Nephron (organoid): ENCODE data around the gene GNAZ.

Experiments used
- H3K27ac Mint-ChIP-seq, 3 experiments: 2 replicates each; pipeline ENCODE4 v1.8.0; 2020; ENCODE audit warnings: mixed read lengths in 3 of 3, mild to moderate bottlenecking in 2 of 3, moderate library complexity in 1 of 3
- H3K27me3 Mint-ChIP-seq: 2 replicates; pipeline ENCODE4 v1.8.0; 2021; ENCODE audit warnings: low read depth, mild to moderate bottlenecking, moderate library complexity, mixed read lengths
- H3K36me3 Mint-ChIP-seq: 2 replicates; pipeline ENCODE4 v1.8.0; 2020; ENCODE audit warnings: low read depth, mixed read lengths
- H3K4me1 Mint-ChIP-seq: 2 replicates; pipeline ENCODE4 v1.8.0; 2020; ENCODE audit warnings: mixed read lengths
- H3K4me3 Mint-ChIP-seq, 3 experiments: 2 replicates each; pipeline ENCODE4 v1.8.0; 2020; ENCODE audit warnings: mild to moderate bottlenecking in 3 of 3, mixed read lengths in 3 of 3, moderate library complexity in 2 of 3
- H3K9me3 Mint-ChIP-seq: 2 replicates; pipeline ENCODE4 v1.8.0; 2020; ENCODE audit warnings: mixed read lengths
- CTCF ChIP-seq, 3 experiments: fragments of 200-600 bp; sonication (generic); IDR thresholded peaks; one replicate each; pipeline ENCODE4 v1.5.0; 2021; ENCODE audit warnings: antibody characterized with exemption in 3 of 3; ENCODE audit not compliant: unreplicated experiment in 3 of 3

The GNAZ gene

GRCh38 chr22:23066200-23067022, 3.9 kb upstream of the GNAZ start:
- no peaks in the 10 kb centered on the region for H3K36me3 Mint-ChIP-seq

GRCh38 chr22:23067023-23067650, 3.2 kb upstream of the GNAZ start:
- H3K4me1 Mint-ChIP-seq: peaks cover 13% of the 10 kb centered on the region
- H3K36me3 Mint-ChIP-seq: no peaks in the 10 kb centered on the region
- peaks cover 52% of the 10 kb centered on the region for H3K27me3 Mint-ChIP-seq
- no peak overlapping the region for H3K4me3 Mint-ChIP-seq
- no peak for TF ChIP-seq CTCF (IDR thresholded peaks at IDR 0.05; ENCODE audit: unreplicated experiment in 3 of 3)
- H3K9me3 Mint-ChIP-seq: no peaks in the 10 kb centered on the region
- H3K27ac Mint-ChIP-seq: no peak overlapping the region

More at GRCh38 chr22:23066200-23067022, 3.9 kb upstream of the GNAZ start:
- Mint-ChIP-seq H3K27ac (no peak overlapping the region), H3K4me1 (peaks cover 5% of the 10 kb centered on the region), H3K27me3 (peaks cover 45% of the 10 kb centered on the region), H3K9me3 (no peaks in the 10 kb centered on the region), H3K4me3 (peak overlapping the region in 1 of 3 experiments; percentile 18)
- TF ChIP-seq CTCF (IDR thresholded peaks at IDR 0.05; ENCODE audit: unreplicated experiment in 3 of 3): no peak

- H3K4me1 Mint-ChIP-seq: peaks cover 17% of the 10 kb centered on the region
- H3K27me3 Mint-ChIP-seq: peaks cover 56% of the 10 kb centered on the region
- TF ChIP-seq CTCF (IDR thresholded peaks at IDR 0.05; ENCODE audit: unreplicated experiment in 3 of 3): no peak
- no peaks in the 10 kb centered on the region for H3K36me3 Mint-ChIP-seq
- no peak overlapping the region for H3K4me3 Mint-ChIP-seq
- H3K27ac Mint-ChIP-seq: no peak overlapping the region
- no peaks in the 10 kb centered on the region for H3K9me3 Mint-ChIP-seq
These were observed 2.6 kb upstream of the GNAZ start for GRCh38 chr22:23067691-23068090.

GRCh38 chr22:23068096-23068831, 2.1 kb upstream of the GNAZ start:
- Mint-ChIP-seq H3K36me3 (no peaks in the 10 kb centered on the region), H3K4me3 (peak overlapping the region; percentile 87 to 93 (median 89)), H3K4me1 (peaks cover 17% of the 10 kb centered on the region), H3K9me3 (no peaks in the 10 kb centered on the region), H3K27ac (no peak overlapping the region), H3K27me3 (peaks cover 59% of the 10 kb centered on the region)
- TF ChIP-seq CTCF (IDR thresholded peaks at IDR 0.05; ENCODE audit: unreplicated experiment in 3 of 3): no peak

- no peak for TF ChIP-seq CTCF (IDR thresholded peaks at IDR 0.05; ENCODE audit: unreplicated experiment in 3 of 3)
- H3K27me3 Mint-ChIP-seq: peaks cover 65% of the 10 kb centered on the region
These were observed 1.4 kb upstream of the GNAZ start for GRCh38 chr22:23068832-23069385.

More at GRCh38 chr22:23068832-23069385, 1.4 kb upstream of the GNAZ start:
- Mint-ChIP-seq H3K4me1 (peaks cover 17% of the 10 kb centered on the region), H3K9me3 (no peaks in the 10 kb centered on the region), H3K27ac (no peak overlapping the region), H3K4me3 (peak overlapping the region; percentile 87 to 93 (median 89)), H3K36me3 (no peaks in the 10 kb centered on the region)
